ENCODE results near the gene NTSR2. TPM values are rescaled to one million over a fixed set of nuclear protein-coding genes. Genes with fewer than 3 reads are reported as not detected.
A peak's percentile ranks its signal among the peaks of the same experiment; 100 is the strongest.

The NTSR2 gene
- total RNA-seq, 3 donors from 2014 or later: not detected

DNA sequence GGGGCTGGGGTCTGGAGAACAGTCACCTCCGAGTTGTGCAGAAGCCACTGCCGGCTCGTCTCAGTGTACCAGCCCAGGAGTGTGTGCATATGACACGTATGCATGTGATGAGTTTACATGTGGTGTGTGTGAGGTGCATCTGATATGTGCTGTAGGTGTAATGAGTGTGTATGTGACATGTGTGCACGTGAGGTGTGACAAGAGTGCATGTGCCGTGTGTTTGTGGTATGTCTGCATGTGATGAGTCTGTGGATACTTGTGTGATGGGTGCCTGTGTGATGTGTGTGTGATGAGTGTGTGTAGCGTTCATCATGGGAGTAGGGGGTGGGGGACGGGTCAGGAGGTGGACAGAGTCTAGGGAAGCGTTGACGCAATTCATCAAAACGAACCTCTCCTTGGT lies 12.8 kb downstream of the NTSR2 start:
- DNase-seq: no peak
- Histone ChIP-seq H3K9me3 (no peaks in the 10 kb centered on the region), H3K36me3 (ENCODE audit: low read depth) (no peaks in the 10 kb centered on the region), H3K4me3 (no peak overlapping the region), H3K4me1 (ENCODE audit: low read depth) (no peaks in the 10 kb centered on the region)
- intact Hi-C loops (cut with DNase I, micrococcal nuclease): no loop called here
- no peak for TF ChIP-seq CTCF (IDR thresholded peaks at IDR 0.05)
- peak; percentile 15 for ATAC-seq

- Histone ChIP-seq H3K9me3 (no peaks in the 10 kb centered on the region), H3K36me3 (ENCODE audit: low read depth) (no peaks in the 10 kb centered on the region), H3K4me1 (ENCODE audit: low read depth) (no peaks in the 10 kb centered on the region), H3K4me3 (no peak overlapping the region)
- ATAC-seq (peak; percentile 86), DNase-seq (peak in 2 of 3 donors; percentile 62 to 78)
- intact Hi-C loops (cut with DNase I, micrococcal nuclease): no loop called here
- no peak for TF ChIP-seq CTCF (IDR thresholded peaks at IDR 0.05)
These were observed 13.3 kb downstream of the NTSR2 start for GRCh38 chr2:11656671-11657101.

- ATAC-seq (no peak), DNase-seq (no peak)
- Histone ChIP-seq H3K4me3 (no peak overlapping the region), H3K4me1 (ENCODE audit: low read depth) (no peaks in the 10 kb centered on the region), H3K9me3 (no peaks in the 10 kb centered on the region), H3K36me3 (ENCODE audit: low read depth) (no peaks in the 10 kb centered on the region)
- no peak for TF ChIP-seq CTCF (IDR thresholded peaks at IDR 0.05)
- intact Hi-C loops (cut with DNase I, micrococcal nuclease): no loop called here
These were observed 13.7 kb downstream of the NTSR2 start for GRCh38 chr2:11656252-11656651.

DNA sequence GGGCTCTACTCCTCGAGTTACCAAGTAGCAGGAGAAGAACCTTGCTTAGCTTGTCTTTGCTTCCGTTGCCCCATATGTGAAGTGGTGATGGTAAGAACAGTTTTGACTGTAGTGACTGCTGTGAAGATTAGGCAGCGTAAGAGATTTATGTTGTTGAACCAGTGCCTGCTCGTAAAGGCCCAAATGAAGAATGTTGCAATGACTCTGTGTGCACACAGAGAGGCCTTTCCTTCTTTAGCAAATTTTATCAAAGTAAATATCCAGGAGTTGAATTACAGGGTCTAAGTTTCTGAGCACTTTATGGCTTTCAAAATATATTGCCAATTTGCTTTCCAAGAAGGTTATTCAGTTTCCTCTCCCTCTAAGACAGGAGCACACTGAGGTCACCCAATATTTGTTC lies 14.5 kb downstream of the NTSR2 start:
- DNase-seq: no peak
- Histone ChIP-seq H3K9me3 (no peaks in the 10 kb centered on the region), H3K4me1 (ENCODE audit: low read depth) (no peaks in the 10 kb centered on the region), H3K4me3 (no peak overlapping the region), H3K36me3 (ENCODE audit: low read depth) (no peaks in the 10 kb centered on the region)
- intact Hi-C loops (cut with DNase I, micrococcal nuclease): no loop called here
- ATAC-seq: no peak
- no peak for TF ChIP-seq CTCF (IDR thresholded peaks at IDR 0.05)

GRCh38 chr2:11652553-11652952 lies 17.4 kb downstream of the NTSR2 start:
- no peak for TF ChIP-seq CTCF (IDR thresholded peaks at IDR 0.05)
- no peak overlapping the region for H3K4me3 ChIP-seq
- H3K9me3 ChIP-seq: no peaks in the 10 kb centered on the region
- H3K36me3 ChIP-seq (ENCODE audit: low read depth): no peaks in the 10 kb centered on the region
- no peak for DNase-seq
- H3K4me1 ChIP-seq (ENCODE audit: low read depth): no peaks in the 10 kb centered on the region
- ATAC-seq: no peak
- intact Hi-C loops (cut with DNase I, micrococcal nuclease): no loop called here

Data from mucosa of descending colon (tissue), 3 donors.